B cell (primary cell): ENCODE results near the gene FZD10. TPM values are rescaled to one million over a fixed set of nuclear protein-coding genes. Genes with fewer than 3 reads are reported as not detected.

Experiments
- ATAC-seq: fragments of 200-7000 bp; cut with Tn5 transposase; one replicate; pipeline ENCODE4 v1.10.0; 2021; ENCODE audit warnings: low read depth, mild to moderate bottlenecking, moderate number of reproducible peaks, moderate library complexity
- CTCF ChIA-PET: fragments of 350-600 bp; sonication (Branson Sonifier 250); formaldehyde crosslinking; loops from one replicate; lab custom pipeline; 2021; ENCODE audit warnings: antibody characterized with exemption, inconsistent platforms; lab: Charles Lee
- POLR2A ChIA-PET: fragments of 350-600 bp; sonication (Branson Sonifier 250); formaldehyde crosslinking; loops from one replicate; lab custom pipeline; 2021; ENCODE audit warnings: antibody characterized with exemption; lab: Charles Lee
- DNase-seq: peaks from one replicate; pipeline ENCODE4 v3.0.0; 2013
- H2AFZ ChIP-seq: 2 replicates; pipeline ENCODE4 v1.6.1; 2012; ENCODE audit warnings: mild to moderate bottlenecking, low read depth, low read length; ENCODE audit not compliant: insufficient read depth, poor library complexity, severe bottlenecking
- H3K27ac ChIP-seq, 2 donors: 1 replicate in 1 of 2; 2 replicates in 1 of 2; pipeline ENCODE4 v1.5.1; 2012 to 2013; ENCODE audit warnings: low read length in 2 of 2, mild to moderate bottlenecking in 2 of 2, moderate library complexity in 1 of 2
- H3K27me3 ChIP-seq, 4 experiments: fragments of 200-600 bp in 1 of 4; sonication (generic) in 1 of 4; replicated peaks in 1 of 4; 1 replicate in 2 of 4; 2 replicates in 2 of 4; pipeline versions ENCODE4 v1.6.1 to v1.7.0; 2013 to 2016; ENCODE audit warnings: low read length in 3 of 4, mild to moderate bottlenecking in 2 of 4, mixed read lengths in 1 of 4, moderate library complexity in 1 of 4; ENCODE audit not compliant: insufficient read depth in 4 of 4, control insufficient read depth in 3 of 4; ENCODE audit errors: control extremely low read depth in 1 of 4
- H3K36me3 ChIP-seq, 2 experiments: replicated peaks in 1 of 2; 1 replicate in 1 of 2; 2 replicates in 1 of 2; pipeline versions ENCODE4 v1.6.1 to v1.7.1; 2013; ENCODE audit warnings: low read length in 1 of 2; ENCODE audit not compliant: insufficient read depth in 2 of 2, control insufficient read depth in 1 of 2; ENCODE audit errors: control extremely low read depth in 1 of 2, extremely low read depth in 1 of 2
- H3K4me1 ChIP-seq, 2 donors: fragments of 200-600 bp in 1 of 2; sonication (generic) in 1 of 2; 1 replicate in 1 of 2; 2 replicates in 1 of 2; pipeline versions ENCODE4 v1.5.1 to v1.6.1; 2013 to 2017; ENCODE audit warnings: low read length in 2 of 2; ENCODE audit not compliant: control insufficient read depth in 2 of 2, insufficient read depth in 2 of 2
- H3K4me2 ChIP-seq: replicated peaks from 2 replicates; pipeline ENCODE3; 2012; ENCODE audit warnings: mild to moderate bottlenecking, low read depth, low read length; ENCODE audit not compliant: poor library complexity, severe bottlenecking
- H3K4me3 ChIP-seq, 5 experiments: fragments of 200-600 bp in 1 of 5; sonication (generic) in 1 of 5; 1 replicate in 3 of 5; 2 replicates in 2 of 5; pipeline versions ENCODE4 v1.5.1 to v1.7.0; 2011 to 2016; ENCODE audit warnings: low read length in 4 of 5, mild to moderate bottlenecking in 4 of 5, low read depth in 2 of 5, control low read depth in 1 of 5, moderate library complexity in 1 of 5; ENCODE audit not compliant: insufficient read depth in 1 of 5; ENCODE audit errors: control extremely low read depth in 1 of 5, extremely low read depth in 1 of 5
- H3K79me2 ChIP-seq: fragments of 200-600 bp; sonication (generic); one replicate; pipeline ENCODE4 v1.6.0; 2016; ENCODE audit warnings: low read length; ENCODE audit not compliant: control insufficient read depth, insufficient read depth
- H3K9ac ChIP-seq: fragments of 200-600 bp; sonication (generic); 2 replicates; pipeline ENCODE4 v1.6.1; 2017; ENCODE audit warnings: mild to moderate bottlenecking, low read length, moderate library complexity
- H3K9me3 ChIP-seq, 3 donors: one replicate each; pipeline versions ENCODE4 v1.6.1 to v1.7.1; 2013; ENCODE audit warnings: low read length in 2 of 3; ENCODE audit not compliant: control insufficient read depth in 2 of 3, insufficient read depth in 1 of 3; ENCODE audit errors: control extremely low read depth in 1 of 3
- H4K20me1 ChIP-seq: 2 replicates; pipeline ENCODE4 v1.6.0; 2012; ENCODE audit warnings: mild to moderate bottlenecking, low read length; ENCODE audit not compliant: insufficient read depth, control insufficient read depth, poor library complexity, severe bottlenecking
- H3K27ac Mint-ChIP-seq: one replicate; pipeline ENCODE4 v1.8.0; 2021; ENCODE audit warnings: mixed read lengths
- H3K27me3 Mint-ChIP-seq: one replicate; pipeline ENCODE4 v1.8.0; 2021; ENCODE audit warnings: mixed read lengths
- H3K4me1 Mint-ChIP-seq: one replicate; pipeline ENCODE4 v1.8.0; 2021; ENCODE audit warnings: mixed read lengths
- H3K4me3 Mint-ChIP-seq: one replicate; pipeline ENCODE4 v1.8.0; 2021; ENCODE audit warnings: mixed read lengths
- H3K9me3 Mint-ChIP-seq: one replicate; pipeline ENCODE4 v1.8.0; 2022; ENCODE audit warnings: mixed read lengths; ENCODE audit not compliant: insufficient read depth
- EZH2 ChIP-seq: IDR thresholded peaks from 2 replicates; pipeline ENCODE4 v1.6.1; 2012; ENCODE audit warnings: borderline replicate concordance, low read depth, mild to moderate bottlenecking, moderate library complexity, low read length; ENCODE audit not compliant: insufficient read depth, poor library complexity, severe bottlenecking
- WGBS: methylation state at CpG from one replicate; pipeline ENCODE4 v1.1.5; 2013; ENCODE audit warnings: missing lambda C conversion rate; ENCODE audit not compliant: insufficient coverage; 5-methylcytosine and 5-hydroxymethylcytosine counted together
- intact Hi-C: fragments of 100-400 bp; cut with micrococcal nuclease; formaldehyde crosslinking; loops from one replicate; pipeline ENCODE4 v1.10.0; 2022
- polyA plus RNA-seq: library from polyadenylated mRNA; depleted of rRNA; stranded (reverse); fragments of >200 nt; gene quantifications from 2 replicates; pipeline ENCODE4 v1.2.3, GENCODE V29; 2012
- total RNA-seq, 2 donors: library from RNA; stranded (reverse); fragments of 120-200 nt in 1 of 2; gene quantifications; 1 replicate in 1 of 2; 2 replicates in 1 of 2; pipeline versions ENCODE4 v1.2.3 to v1.2.4, GENCODE V29; 2013 to 2022
- TF ChIP-seq, protein P1 (sequence below): fragments of 200-600 bp; IDR thresholded peaks from one replicate; pipeline ENCODE4 v1.8.0; 2022; ENCODE audit warnings: antibody characterized with exemption, mild to moderate bottlenecking

Gene FZD10
- total and polyA plus RNA-seq, 2 donors (not counting 1 experiment from before 2014, with no cell fraction given), result not detected

DNA sequence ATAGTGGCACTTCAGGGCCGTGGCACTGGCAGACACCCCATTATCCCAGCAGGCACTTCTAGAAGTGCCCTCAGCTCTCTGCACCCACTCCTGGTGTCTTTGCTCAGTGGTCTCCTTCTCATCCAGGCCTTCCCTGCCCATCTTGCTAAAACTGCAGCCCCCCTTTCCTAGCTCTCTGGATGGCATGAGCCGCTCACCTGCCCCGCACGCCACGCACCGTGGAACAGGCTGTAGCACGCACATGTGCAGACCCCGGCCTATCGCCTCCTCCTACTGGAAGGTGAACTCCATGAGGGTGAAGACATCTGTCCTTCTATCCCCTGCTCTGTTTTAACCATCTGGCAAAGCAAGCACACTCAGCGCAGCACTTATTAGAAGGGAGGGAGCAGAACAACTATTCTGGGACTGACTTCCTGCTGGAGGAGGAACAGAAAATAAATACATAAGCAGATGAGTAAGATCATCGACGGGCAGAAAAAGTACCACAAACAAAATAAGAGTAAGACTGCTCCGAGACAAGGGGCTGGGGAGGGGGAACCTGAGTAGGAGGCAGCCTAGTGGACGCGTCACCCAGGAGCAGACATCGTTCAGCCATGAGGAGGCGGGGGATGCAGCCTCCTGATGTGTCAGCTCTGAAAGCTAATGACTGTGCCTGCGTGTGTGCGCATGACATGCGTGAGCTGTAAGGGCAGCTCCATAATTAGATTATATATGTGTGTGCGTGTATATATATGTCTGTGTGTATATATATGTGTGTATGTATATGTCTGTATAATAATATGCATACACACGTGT, 7.8 kb upstream of the FZD10 start:
- Histone ChIP-seq H2AFZ (no peak overlapping the region), H3K27me3 (peaks cover 0 to 23% (median 3%) of the 10 kb centered on the region in 4 experiments), H3K79me2 (no peaks in the 10 kb centered on the region), H3K9ac (no peak overlapping the region), H3K4me1 (no peaks in the 10 kb centered on the region), H3K36me3 (no peaks in the 10 kb centered on the region), H4K20me1 (no peaks in the 10 kb centered on the region), H3K4me2 (no peak overlapping the region), H3K27ac (no peak overlapping the region), H3K9me3 (peaks cover 0 to 19% (median 0%) of the 10 kb centered on the region in 3 donors), H3K4me3 (no peak overlapping the region)
- no peak overlapping the region for H3K27ac Mint-ChIP-seq
- DNase-seq, result no peak
- peaks cover 23% of the 10 kb centered on the region for H3K27me3 Mint-ChIP-seq
- H3K9me3 Mint-ChIP-seq, result no peaks in the 10 kb centered on the region
- ATAC-seq, result no peak
- WGBS, result 90% methylated on average over 14 of the region's 22 CpGs
- intact Hi-C loops, result no loop called here
- H3K4me3 Mint-ChIP-seq, result no peak overlapping the region
- ChIA-PET POLR2A (no interaction called here), CTCF (no interaction called here)
- TF ChIP-seq EZH2, result no peak
- TF ChIP-seq, protein P1, sequence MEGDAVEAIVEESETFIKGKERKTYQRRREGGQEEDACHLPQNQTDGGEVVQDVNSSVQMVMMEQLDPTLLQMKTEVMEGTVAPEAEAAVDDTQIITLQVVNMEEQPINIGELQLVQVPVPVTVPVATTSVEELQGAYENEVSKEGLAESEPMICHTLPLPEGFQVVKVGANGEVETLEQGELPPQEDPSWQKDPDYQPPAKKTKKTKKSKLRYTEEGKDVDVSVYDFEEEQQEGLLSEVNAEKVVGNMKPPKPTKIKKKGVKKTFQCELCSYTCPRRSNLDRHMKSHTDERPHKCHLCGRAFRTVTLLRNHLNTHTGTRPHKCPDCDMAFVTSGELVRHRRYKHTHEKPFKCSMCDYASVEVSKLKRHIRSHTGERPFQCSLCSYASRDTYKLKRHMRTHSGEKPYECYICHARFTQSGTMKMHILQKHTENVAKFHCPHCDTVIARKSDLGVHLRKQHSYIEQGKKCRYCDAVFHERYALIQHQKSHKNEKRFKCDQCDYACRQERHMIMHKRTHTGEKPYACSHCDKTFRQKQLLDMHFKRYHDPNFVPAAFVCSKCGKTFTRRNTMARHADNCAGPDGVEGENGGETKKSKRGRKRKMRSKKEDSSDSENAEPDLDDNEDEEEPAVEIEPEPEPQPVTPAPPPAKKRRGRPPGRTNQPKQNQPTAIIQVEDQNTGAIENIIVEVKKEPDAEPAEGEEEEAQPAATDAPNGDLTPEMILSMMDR, result no peak
- H3K4me1 Mint-ChIP-seq, result no peaks in the 10 kb centered on the region

DNA sequence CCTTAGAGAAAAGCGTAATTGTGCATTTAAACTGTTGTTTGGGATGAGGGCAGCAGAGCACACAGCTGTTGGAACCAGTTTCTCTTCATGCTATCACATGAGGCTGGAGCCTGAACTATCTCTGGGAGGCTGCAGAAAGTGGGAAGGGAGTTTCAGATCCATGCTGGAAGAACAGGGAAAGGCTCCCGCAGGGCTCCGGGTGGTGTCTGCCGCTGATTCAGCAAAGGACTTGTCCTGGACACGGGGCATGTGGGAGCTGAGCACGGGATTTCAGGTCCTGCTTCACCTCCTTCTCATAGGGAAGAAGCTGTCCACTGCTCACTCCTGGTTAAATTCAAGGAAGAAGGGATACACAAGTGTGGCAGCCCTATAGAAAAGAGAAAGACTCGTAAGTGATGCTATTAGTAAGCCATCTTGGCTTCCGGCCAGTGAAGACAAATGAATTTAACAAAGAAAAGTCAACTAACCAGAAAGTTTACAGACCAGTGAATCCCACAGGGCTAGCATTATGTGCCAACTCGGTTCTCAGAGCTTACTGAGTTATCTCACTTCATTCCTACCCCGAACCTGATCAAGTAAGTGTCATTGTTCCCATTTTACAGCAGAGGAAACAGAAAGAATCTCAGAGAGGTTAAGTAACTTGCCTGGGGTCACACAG, 6.7 kb upstream of the FZD10 start:
- no peak overlapping the region for H3K4me3 Mint-ChIP-seq
- peaks cover 0 to 28% (median 3%) of the 10 kb centered on the region in 4 experiments for H3K27me3 ChIP-seq
- no peaks in the 10 kb centered on the region for H3K36me3 ChIP-seq
- no peak overlapping the region for H2AFZ ChIP-seq
- CTCF ChIA-PET, result no interaction called here
- no peak for DNase-seq
- H3K4me1 ChIP-seq, result no peaks in the 10 kb centered on the region
- POLR2A ChIA-PET, result no interaction called here
- no peaks in the 10 kb centered on the region for H3K4me1 Mint-ChIP-seq
- ATAC-seq, result no peak
- H3K9me3 Mint-ChIP-seq, result no peaks in the 10 kb centered on the region
- H3K27ac Mint-ChIP-seq, result no peak overlapping the region
- H3K9me3 ChIP-seq, result peaks cover 0 to 16% (median 0%) of the 10 kb centered on the region in 3 donors
- H3K4me2 ChIP-seq, result no peak overlapping the region
- H3K27ac ChIP-seq, result no peak overlapping the region
- H3K4me3 ChIP-seq, result no peak overlapping the region
- H4K20me1 ChIP-seq, result no peaks in the 10 kb centered on the region
- H3K27me3 Mint-ChIP-seq, result peaks cover 23% of the 10 kb centered on the region
- TF ChIP-seq, protein P1, result no peak
- no peak for TF ChIP-seq EZH2
- 82% methylated on average over 9 of the region's 10 CpGs for WGBS
- no peaks in the 10 kb centered on the region for H3K79me2 ChIP-seq
- intact Hi-C loops, result no loop called here
- H3K9ac ChIP-seq, result no peak overlapping the region
